GM10266 (cell line): Measurements from ENCODE around the gene SYT2.

Source experiments
- DNase-seq: peaks from one replicate; pipeline ENCODE4 v3.0.0; 2012; ENCODE audit errors: extremely low spot score
- TF ChIP-seq, protein P1 (sequence below): IDR thresholded peaks from 2 replicates; pipeline ENCODE4 v1.5.1; 2012; ENCODE audit warnings: mild to moderate bottlenecking, low read depth; ENCODE audit not compliant: control insufficient read depth, insufficient read depth; ENCODE audit errors: missing control alignments

The SYT2 gene

DNA sequence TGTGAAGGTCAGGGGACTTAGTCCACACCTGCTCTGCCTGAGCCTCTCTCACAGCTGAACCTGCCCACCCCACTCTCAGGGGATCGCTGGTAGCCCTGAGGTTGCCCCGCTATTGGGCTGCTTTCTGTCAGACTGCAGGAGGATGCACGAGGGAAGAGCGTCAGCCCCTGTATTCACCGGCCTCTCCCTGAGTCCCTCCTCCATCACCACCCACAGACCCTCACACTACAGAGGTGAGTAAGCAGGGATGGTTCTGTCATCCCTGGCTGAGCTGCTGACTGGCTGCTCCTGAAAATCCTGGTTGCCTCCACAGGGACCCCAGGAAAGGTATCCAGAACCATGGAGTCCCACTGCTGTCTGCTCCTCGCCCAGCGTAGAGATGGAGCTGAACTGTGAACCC, 118.7 kb downstream of the SYT2 start:
- DNase-seq, result no peak

DNA sequence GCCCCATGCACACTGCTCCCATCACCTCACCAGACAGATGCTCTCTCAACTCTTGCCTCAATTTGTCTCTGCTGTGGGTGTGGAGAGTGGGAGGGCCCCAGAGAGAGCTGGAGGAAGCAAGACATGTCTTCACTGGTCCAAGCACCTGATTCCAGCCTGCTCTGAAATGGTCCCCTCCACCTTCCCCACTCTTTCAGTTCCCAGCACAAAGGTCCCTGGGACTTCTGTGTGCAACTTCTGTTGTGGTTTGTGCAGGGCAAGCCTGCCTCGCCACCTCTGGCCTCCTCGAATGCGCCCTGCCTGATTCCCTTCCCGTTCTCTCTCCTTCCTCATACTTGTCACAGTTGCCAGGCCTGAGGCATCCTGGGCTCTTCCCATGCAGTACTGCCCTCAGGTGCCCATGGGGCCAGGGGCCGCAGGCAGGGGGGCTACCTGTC, 119.3 kb downstream of the SYT2 start:
- TF ChIP-seq, protein P1, sequence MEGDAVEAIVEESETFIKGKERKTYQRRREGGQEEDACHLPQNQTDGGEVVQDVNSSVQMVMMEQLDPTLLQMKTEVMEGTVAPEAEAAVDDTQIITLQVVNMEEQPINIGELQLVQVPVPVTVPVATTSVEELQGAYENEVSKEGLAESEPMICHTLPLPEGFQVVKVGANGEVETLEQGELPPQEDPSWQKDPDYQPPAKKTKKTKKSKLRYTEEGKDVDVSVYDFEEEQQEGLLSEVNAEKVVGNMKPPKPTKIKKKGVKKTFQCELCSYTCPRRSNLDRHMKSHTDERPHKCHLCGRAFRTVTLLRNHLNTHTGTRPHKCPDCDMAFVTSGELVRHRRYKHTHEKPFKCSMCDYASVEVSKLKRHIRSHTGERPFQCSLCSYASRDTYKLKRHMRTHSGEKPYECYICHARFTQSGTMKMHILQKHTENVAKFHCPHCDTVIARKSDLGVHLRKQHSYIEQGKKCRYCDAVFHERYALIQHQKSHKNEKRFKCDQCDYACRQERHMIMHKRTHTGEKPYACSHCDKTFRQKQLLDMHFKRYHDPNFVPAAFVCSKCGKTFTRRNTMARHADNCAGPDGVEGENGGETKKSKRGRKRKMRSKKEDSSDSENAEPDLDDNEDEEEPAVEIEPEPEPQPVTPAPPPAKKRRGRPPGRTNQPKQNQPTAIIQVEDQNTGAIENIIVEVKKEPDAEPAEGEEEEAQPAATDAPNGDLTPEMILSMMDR, result no peak
- DNase-seq, result no peak

More for the DNA sequence above, 118.7 kb downstream of the SYT2 start:
- TF ChIP-seq, protein P1, result no peak

- DNase-seq, result no peak
- TF ChIP-seq, protein P1, result no peak
These were observed 120.1 kb downstream of the SYT2 start for GRCh38 chr1:202590126-202590525.

- TF ChIP-seq, protein P1, result no peak
These were observed 120.9 kb downstream of the SYT2 start for GRCh38 chr1:202589190-202589930.

DNA sequence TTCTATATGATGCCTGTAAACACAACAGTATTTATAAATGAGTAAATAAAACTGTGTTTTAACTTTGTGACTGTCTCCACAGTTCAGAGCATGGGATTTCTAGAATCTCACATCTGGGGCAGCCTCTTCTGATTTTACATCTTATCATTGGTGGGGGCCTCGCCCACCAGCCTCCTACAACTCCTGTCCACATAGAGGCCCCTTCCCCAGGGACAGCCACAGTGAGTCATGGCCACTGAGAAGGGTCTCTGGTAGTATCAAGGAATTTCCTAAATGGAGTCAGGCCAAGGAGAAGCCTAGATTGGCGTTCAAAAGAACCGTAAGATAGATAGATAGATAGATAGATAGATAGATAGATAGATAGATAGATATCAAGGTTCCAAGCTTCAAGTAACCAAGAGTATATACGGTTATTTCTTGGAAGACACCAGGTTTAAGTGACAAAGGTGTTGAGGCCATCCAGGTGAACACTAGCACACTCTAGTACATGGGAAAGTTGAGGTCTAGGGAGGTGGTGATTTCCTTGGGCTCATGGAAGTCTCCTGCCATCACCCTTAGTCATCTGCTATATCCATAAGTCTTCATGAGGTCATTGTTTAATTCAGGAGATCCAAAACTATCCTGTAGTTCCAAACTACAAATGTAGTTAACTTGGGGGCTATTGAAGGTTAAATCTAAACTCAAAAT, 121.6 kb downstream of the SYT2 start:
- no peak for DNase-seq
- TF ChIP-seq, protein P1, result no peak

More at GRCh38 chr1:202589190-202589930, 120.9 kb downstream of the SYT2 start:
- no peak for DNase-seq

DNA sequence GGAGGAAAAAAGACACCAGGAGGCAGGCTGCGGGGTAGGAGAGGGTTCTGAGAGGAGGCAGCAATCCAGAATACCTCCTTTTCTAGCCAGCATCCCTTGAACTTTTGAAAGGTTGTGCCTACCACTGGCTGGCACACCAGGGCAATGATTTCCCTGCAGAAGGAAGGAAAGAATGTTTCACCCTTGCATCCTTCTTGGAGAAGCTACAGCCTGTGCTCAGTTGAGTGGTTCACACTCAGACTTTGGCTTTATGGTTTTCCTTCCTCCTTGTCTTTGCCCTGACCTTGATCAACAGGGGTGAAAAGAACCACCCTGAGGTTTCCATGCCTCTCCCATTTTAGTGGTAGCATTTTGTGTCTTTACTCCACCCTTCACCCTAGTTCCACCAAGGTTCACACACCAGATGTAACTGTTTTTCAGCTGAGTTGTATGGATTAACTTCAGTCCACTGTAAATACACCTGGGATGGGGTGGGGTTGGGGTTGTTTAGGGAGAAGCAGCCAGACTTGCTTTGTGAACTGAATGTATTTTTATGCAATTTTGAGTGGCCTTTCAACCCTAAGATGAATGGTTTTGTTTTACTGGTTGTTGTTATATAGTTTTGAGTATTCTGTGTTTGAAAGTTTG, 122.3 kb downstream of the SYT2 start:
- TF ChIP-seq, protein P1, result no peak

More for the DNA sequence above, 122.3 kb downstream of the SYT2 start:
- DNase-seq, result no peak
